Esophagus muscularis mucosa (tissue), 4 donors: ENCODE measurements around the gene MCOLN1.

Experiments used
- EP300 ChIP-seq: sonication (generic); formaldehyde crosslinking; IDR thresholded peaks from one replicate; pipeline ENCODE4 v1.6.1; 2017; ENCODE audit warnings: antibody characterized with exemption
- POLR2A ChIP-seq: fragments of 450-650 bp; IDR thresholded peaks from one replicate; pipeline ENCODE4 v1.6.1; 2017; ENCODE audit warnings: antibody characterized with exemption, moderate library complexity, mild to moderate bottlenecking, low read depth
- POLR2AphosphoS5 ChIP-seq, 2 donors: sonication (generic); formaldehyde crosslinking; IDR thresholded peaks; one replicate each; pipeline ENCODE4 v1.6.1; 2017; ENCODE audit warnings: antibody characterized with exemption in 2 of 2
- TF ChIP-seq, protein P1 (sequence below), 3 experiments: fragments of 200-600 bp in 2 of 3; fragments of 450-650 bp in 1 of 3; sonication (generic) in 2 of 3; IDR thresholded peaks; one replicate each; pipeline ENCODE4 v1.5.1; 2017 to 2019; ENCODE audit warnings: antibody characterized with exemption in 3 of 3, mild to moderate bottlenecking in 2 of 3, moderate library complexity in 1 of 3

- TF ChIP-seq, protein P1, sequence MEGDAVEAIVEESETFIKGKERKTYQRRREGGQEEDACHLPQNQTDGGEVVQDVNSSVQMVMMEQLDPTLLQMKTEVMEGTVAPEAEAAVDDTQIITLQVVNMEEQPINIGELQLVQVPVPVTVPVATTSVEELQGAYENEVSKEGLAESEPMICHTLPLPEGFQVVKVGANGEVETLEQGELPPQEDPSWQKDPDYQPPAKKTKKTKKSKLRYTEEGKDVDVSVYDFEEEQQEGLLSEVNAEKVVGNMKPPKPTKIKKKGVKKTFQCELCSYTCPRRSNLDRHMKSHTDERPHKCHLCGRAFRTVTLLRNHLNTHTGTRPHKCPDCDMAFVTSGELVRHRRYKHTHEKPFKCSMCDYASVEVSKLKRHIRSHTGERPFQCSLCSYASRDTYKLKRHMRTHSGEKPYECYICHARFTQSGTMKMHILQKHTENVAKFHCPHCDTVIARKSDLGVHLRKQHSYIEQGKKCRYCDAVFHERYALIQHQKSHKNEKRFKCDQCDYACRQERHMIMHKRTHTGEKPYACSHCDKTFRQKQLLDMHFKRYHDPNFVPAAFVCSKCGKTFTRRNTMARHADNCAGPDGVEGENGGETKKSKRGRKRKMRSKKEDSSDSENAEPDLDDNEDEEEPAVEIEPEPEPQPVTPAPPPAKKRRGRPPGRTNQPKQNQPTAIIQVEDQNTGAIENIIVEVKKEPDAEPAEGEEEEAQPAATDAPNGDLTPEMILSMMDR (IDR thresholded peaks at IDR 0.05): peak in 1 of 3 experiments; percentile 23
- TF ChIP-seq POLR2A (no peak), EP300 (no peak), POLR2AphosphoS5 (IDR thresholded peaks at IDR 0.05) (peak in 1 of 2 donors; percentile 33)
Observed at GRCh38 chr19:7494416-7495098, 27.9 kb upstream of the MCOLN1 start.
